Psoas muscle (tissue), 8 donors: ENCODE data around the gene PMF1. TPM values are rescaled to one million over a fixed set of nuclear protein-coding genes. Genes with fewer than 3 reads are reported as not detected.

ENCODE experiments used
- ATAC-seq, 4 donors: fragments of 200-7000 bp; cut with Tn5 transposase; one replicate each; pipeline ENCODE4 v1.9.1; 2020; ENCODE audit warnings: moderate library complexity in 3 of 4, mild to moderate bottlenecking in 2 of 4
- DNase-seq, 2 donors: peaks; one replicate each; pipeline ENCODE4 v3.0.0-alpha.2; 2020
- H3K27ac ChIP-seq: fragments of 200-600 bp; one replicate; pipeline ENCODE4 v1.8.0; 2022
- H3K27me3 ChIP-seq, 3 donors: fragments of 200-600 bp in 1 of 3; one replicate each; pipeline versions ENCODE4 v1.6.1 to v1.8.0; 2013 to 2022; ENCODE audit warnings: low read length in 2 of 3, mild to moderate bottlenecking in 2 of 3, moderate library complexity in 1 of 3; ENCODE audit not compliant: insufficient read depth in 3 of 3
- H3K36me3 ChIP-seq, 2 donors: fragments of 200-600 bp in 1 of 2; one replicate each; pipeline versions ENCODE4 v1.6.1 to v1.8.0; 2013 to 2022; ENCODE audit warnings: low read depth in 1 of 2, mild to moderate bottlenecking in 1 of 2, moderate library complexity in 1 of 2; ENCODE audit not compliant: insufficient read depth in 1 of 2
- H3K4me1 ChIP-seq: fragments of 200-600 bp; one replicate; pipeline ENCODE4 v1.8.0; 2022
- H3K4me3 ChIP-seq: fragments of 200-600 bp; one replicate; pipeline ENCODE4 v1.8.0; 2022; ENCODE audit warnings: mild to moderate bottlenecking
- H3K9me3 ChIP-seq: fragments of 200-600 bp; one replicate; pipeline ENCODE4 v1.8.0; 2022
- WGBS, 3 donors: extraction: QIAGEN DNeasy Blood & Tissue Kit; methylation state at CpG; one replicate each; pipeline versions ENCODE4 v1.1.6 to v1.1.7; 2013; 5-methylcytosine and 5-hydroxymethylcytosine counted together
- intact Hi-C, 2 donors: fragments of 100-400 bp; cut with DNase I; formaldehyde crosslinking; loops; one replicate each; pipeline versions ENCODE4 v1.11.0 to v1.14.2; 2022
- polyA plus RNA-seq, 3 donors: library from polyadenylated mRNA; stranded (reverse); fragments of 200-250 nt; gene quantifications; one replicate each; pipeline ENCODE4 v1.2.3, GENCODE V29; 2013
- total RNA-seq, 4 donors: library from RNA; stranded (reverse); fragmentation: NEBNext Ultra II Directional in 2 of 4; extraction: Animal tissue kit (Norgen Biotek cat#: 25700) in 2 of 4; gene quantifications; one replicate each; pipeline versions ENCODE4 v1.2.1 to v1.2.4, GENCODE V29; 2021 to 2023
- TF ChIP-seq, protein P1 (sequence below): fragments of 200-600 bp; IDR thresholded peaks from one replicate; pipeline ENCODE4 v1.8.0; 2022; ENCODE audit warnings: antibody characterized with exemption
- donor health status: healthy with polysubstance abuse.
- donor health status: DM: no; HTN: no; CAD: no; lungs with moderate emphysema.
- donor health status: Bipolar disorder and iron deficiency.
- donor health status: healthy.
- donor health status: DM: yes; HTN: yes; CAD: no.
- donor health status: DM: no; HTN: no; CAD: no.
- donor health status: DM: no; HTN: no; CAD: no.
- donor health status: DM: yes; HTN: yes; CAD: no.

PMF1 gene
- total and polyA plus RNA-seq, 7 donors, result 47.9 to 93.4 (median 72.1) TPM

DNA sequence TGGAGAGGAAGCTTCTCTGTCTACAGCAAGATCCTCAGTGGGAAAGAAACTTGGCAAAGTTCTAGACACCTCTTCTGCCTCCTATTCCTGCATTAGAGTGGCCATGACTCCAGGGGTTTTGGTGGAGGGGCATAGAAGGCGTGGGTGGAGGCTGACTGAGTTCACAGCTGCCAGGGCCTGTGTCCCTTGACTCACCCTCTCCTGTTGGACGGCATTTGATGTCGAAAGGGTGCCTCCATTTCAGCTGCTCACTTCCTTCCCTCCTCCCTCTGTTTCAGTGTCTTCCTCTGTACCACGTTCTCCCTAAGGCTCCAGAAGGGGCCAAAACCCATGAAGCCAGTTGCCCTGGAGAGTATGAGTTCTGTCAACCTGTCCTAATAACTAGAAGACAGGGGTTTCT is 72.0 kb downstream of the PMF1 start:
- intact Hi-C loops, result no loop called here
- Histone ChIP-seq H3K27ac (no peak overlapping the region), H3K36me3 (peaks cover 0 to 36% of the 10 kb centered on the region in 2 donors), H3K4me3 (no peak overlapping the region), H3K4me1 (peaks cover 28% of the 10 kb centered on the region), H3K9me3 (no peaks in the 10 kb centered on the region), H3K27me3 (no peaks in the 10 kb centered on the region)
- 71 to 89% (median 86%) methylated on average over 4 of the region's 4 CpGs for WGBS, 3 donors
- DNase-seq (no peak), ATAC-seq (no peak)
- TF ChIP-seq, protein P1, sequence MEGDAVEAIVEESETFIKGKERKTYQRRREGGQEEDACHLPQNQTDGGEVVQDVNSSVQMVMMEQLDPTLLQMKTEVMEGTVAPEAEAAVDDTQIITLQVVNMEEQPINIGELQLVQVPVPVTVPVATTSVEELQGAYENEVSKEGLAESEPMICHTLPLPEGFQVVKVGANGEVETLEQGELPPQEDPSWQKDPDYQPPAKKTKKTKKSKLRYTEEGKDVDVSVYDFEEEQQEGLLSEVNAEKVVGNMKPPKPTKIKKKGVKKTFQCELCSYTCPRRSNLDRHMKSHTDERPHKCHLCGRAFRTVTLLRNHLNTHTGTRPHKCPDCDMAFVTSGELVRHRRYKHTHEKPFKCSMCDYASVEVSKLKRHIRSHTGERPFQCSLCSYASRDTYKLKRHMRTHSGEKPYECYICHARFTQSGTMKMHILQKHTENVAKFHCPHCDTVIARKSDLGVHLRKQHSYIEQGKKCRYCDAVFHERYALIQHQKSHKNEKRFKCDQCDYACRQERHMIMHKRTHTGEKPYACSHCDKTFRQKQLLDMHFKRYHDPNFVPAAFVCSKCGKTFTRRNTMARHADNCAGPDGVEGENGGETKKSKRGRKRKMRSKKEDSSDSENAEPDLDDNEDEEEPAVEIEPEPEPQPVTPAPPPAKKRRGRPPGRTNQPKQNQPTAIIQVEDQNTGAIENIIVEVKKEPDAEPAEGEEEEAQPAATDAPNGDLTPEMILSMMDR, result no peak

DNA sequence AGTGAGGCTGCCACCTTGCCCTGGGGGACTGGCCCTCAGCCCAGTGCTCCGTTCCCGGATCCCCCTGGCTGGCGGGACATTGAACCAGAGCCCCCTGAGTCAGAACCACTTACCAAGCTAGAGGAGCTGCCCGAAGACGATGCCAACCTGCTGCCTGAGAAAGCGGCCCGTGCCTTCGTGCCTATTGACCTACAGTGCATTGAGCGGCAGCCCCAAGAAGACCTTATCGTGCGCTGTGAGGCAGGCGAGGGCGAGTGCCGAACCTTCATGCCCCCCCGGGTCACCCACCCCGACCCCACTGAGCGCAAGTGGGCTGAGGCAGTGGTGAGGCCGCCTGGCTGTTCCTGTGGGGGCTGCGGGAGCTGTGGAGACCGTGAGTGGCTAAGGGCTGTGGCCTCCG is 72.6 kb downstream of the PMF1 start:
- no peak overlapping the region for H3K27ac ChIP-seq
- no peaks in the 10 kb centered on the region for H3K27me3 ChIP-seq
- ATAC-seq (no peak), DNase-seq (no peak)
- peaks cover 21% of the 10 kb centered on the region for H3K4me1 ChIP-seq
- no peaks in the 10 kb centered on the region for H3K9me3 ChIP-seq
- TF ChIP-seq, protein P1, result no peak
- intact Hi-C loops, result no loop called here
- H3K4me3 ChIP-seq, result no peak overlapping the region
- peaks cover 0 to 37% of the 10 kb centered on the region in 2 donors for H3K36me3 ChIP-seq
- 87 to 95% (median 92%) methylated on average over 20 to 21 of the region's 21 CpGs for WGBS, 3 donors

DNA sequence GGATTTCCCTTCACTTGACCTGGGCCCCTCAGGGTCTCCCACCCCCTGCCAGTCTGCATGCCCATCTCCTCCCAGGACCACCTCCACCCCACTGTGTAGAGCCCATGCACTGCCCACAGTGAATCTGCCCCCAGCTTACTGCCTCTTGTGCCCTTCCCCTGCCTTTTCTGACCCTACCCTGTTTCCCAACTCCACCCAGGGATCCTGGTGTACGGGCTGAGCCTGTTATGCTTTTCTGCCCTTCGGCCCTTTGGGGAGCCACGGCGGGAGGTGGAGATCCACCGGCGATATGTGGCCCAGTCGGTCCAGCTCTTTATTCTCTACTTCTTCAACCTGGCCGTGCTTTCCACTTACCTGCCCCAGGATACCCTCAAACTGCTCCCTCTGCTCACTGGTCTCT is 73.3 kb downstream of the PMF1 start:
- no peaks in the 10 kb centered on the region for H3K27me3 ChIP-seq
- intact Hi-C loops, result no loop called here
- 91 to 95% (median 93%) methylated on average over 8 of the region's 8 CpGs for WGBS, 3 donors

More for the DNA sequence above, 73.3 kb downstream of the PMF1 start:
- DNase-seq, result no peak
- H3K4me1 ChIP-seq, result peaks cover 15% of the 10 kb centered on the region
- no peak overlapping the region for H3K27ac ChIP-seq
- H3K9me3 ChIP-seq, result no peaks in the 10 kb centered on the region
- H3K36me3 ChIP-seq, result peaks cover 0 to 37% of the 10 kb centered on the region in 2 donors
- TF ChIP-seq, protein P1, result no peak
- ATAC-seq, result no peak
- no peak overlapping the region for H3K4me3 ChIP-seq

Other genes starting within 250 kb of the PMF1 start
- gene ARHGEF2, start 234.5 kb upstream of the PMF1 start, total RNA-seq, result 10 to 100 TPM; 22.8 to 54.0 (median 46.3) TPM
- gene ARHGEF2, start 234.5 kb upstream of the PMF1 start, polyA plus RNA-seq, result 10 to 100 TPM in 2 of 3 donors, 1 to 10 TPM in 1; 7.4 to 39.1 (median 12.1) TPM
- gene SSR2, start 192.1 kb upstream of the PMF1 start, total RNA-seq, result 10 to 100 TPM; 44.6 to 77.5 (median 61.6) TPM
- gene SSR2, start 192.1 kb upstream of the PMF1 start, polyA plus RNA-seq, result 100 to 1,000 TPM in 2 of 3 donors, 10 to 100 TPM in 1; 83.0 to 255 (median 124) TPM
- 10 to 100 TPM; 46.6 to 64.9 (median 53.1) TPM for gene UBQLN4, start 159.2 kb upstream of the PMF1 start, total RNA-seq
- gene UBQLN4, start 159.2 kb upstream of the PMF1 start, polyA plus RNA-seq, result 10 to 100 TPM; 36.8 to 73.9 (median 55.5) TPM
- 10 to 100 TPM; 46.1 to 63.9 (median 51.2) TPM for gene LAMTOR2, start 158.2 kb upstream of the PMF1 start, total RNA-seq
- gene LAMTOR2, start 158.2 kb upstream of the PMF1 start, polyA plus RNA-seq, result 100 to 1,000 TPM in 1 of 3 donors, 10 to 100 TPM in 2; 89.0 to 101 (median 95.7) TPM
- gene RAB25, start 151.8 kb upstream of the PMF1 start, total RNA-seq, result not detected
- gene RAB25, start 151.8 kb upstream of the PMF1 start, polyA plus RNA-seq, result under 1 TPM; 0.07 to 0.34 (median 0.13) TPM
- under 1 TPM; 0.06 to 0.28 (median 0.11) TPM for gene MEX3A, start 130.5 kb upstream of the PMF1 start, total RNA-seq
- gene MEX3A, start 130.5 kb upstream of the PMF1 start, polyA plus RNA-seq, result under 1 TPM; 0.07 to 0.42 (median 0.22) TPM
- gene LMNA, start 98.3 kb upstream of the PMF1 start, total RNA-seq, result 100 to 1,000 TPM; 161 to 392 (median 291) TPM
- gene LMNA, start 98.3 kb upstream of the PMF1 start, polyA plus RNA-seq, result 100 to 1,000 TPM; 114 to 237 (median 138) TPM
- gene SEMA4A, start 59.4 kb upstream of the PMF1 start, total RNA-seq, result 1 to 10 TPM; 1.2 to 3.4 (median 2.4) TPM
- 1 to 10 TPM in 1 of 3 donors, under 1 TPM in 2; 0.77 to 1.8 (median 0.82) TPM for gene SEMA4A, start 59.4 kb upstream of the PMF1 start, polyA plus RNA-seq
- gene SLC25A44, start 18.9 kb upstream of the PMF1 start, total RNA-seq, result 10 to 100 TPM; 11.2 to 29.8 (median 20.1) TPM
- gene SLC25A44, start 18.9 kb upstream of the PMF1 start, polyA plus RNA-seq, result 10 to 100 TPM; 13.6 to 40.3 (median 21.1) TPM
- under 1 TPM in 2 of 4 donors, not detected in 2; 0.34 to 0.44 TPM for gene BGLAP, start 29.2 kb downstream of the PMF1 start, total RNA-seq
- gene BGLAP, start 29.2 kb downstream of the PMF1 start, polyA plus RNA-seq, result under 1 TPM in 1 of 3 donors, not detected in 2; 0.33 TPM
- gene PAQR6, start 35.0 kb downstream of the PMF1 start, total RNA-seq, result 1 to 10 TPM in 1 of 4 donors, under 1 TPM in 3; 0.32 to 1.2 (median 0.80) TPM
- under 1 TPM; 0.30 to 0.85 (median 0.39) TPM for gene PAQR6, start 35.0 kb downstream of the PMF1 start, polyA plus RNA-seq
- gene SMG5, start 69.8 kb downstream of the PMF1 start, total RNA-seq, result 10 to 100 TPM; 46.8 to 90.7 (median 80.8) TPM
- 10 to 100 TPM; 54.0 to 74.5 (median 72.4) TPM for gene SMG5, start 69.8 kb downstream of the PMF1 start, polyA plus RNA-seq
- 1 to 10 TPM in 1 of 4 donors, under 1 TPM in 3; 0.69 to 1.6 (median 0.87) TPM for gene TMEM79, start 71.3 kb downstream of the PMF1 start, total RNA-seq
- gene TMEM79, start 71.3 kb downstream of the PMF1 start, polyA plus RNA-seq, result 1 to 10 TPM in 2 of 3 donors, under 1 TPM in 1; 0.89 to 3.6 (median 1.5) TPM
- 1 to 10 TPM; 5.1 to 9.6 (median 7.5) TPM for gene GLMP, start 82.7 kb downstream of the PMF1 start, total RNA-seq
- 1 to 10 TPM; 6.1 to 8.3 (median 6.8) TPM for gene GLMP, start 82.7 kb downstream of the PMF1 start, polyA plus RNA-seq
- gene VHLL, start 86.3 kb downstream of the PMF1 start, total RNA-seq, result not detected
- gene VHLL, start 86.3 kb downstream of the PMF1 start, polyA plus RNA-seq, result not detected
- 100 to 1,000 TPM; 164 to 190 (median 178) TPM for gene CCT3, start 125.3 kb downstream of the PMF1 start, total RNA-seq
- gene CCT3, start 125.3 kb downstream of the PMF1 start, polyA plus RNA-seq, result 100 to 1,000 TPM; 144 to 258 (median 207) TPM
- 1 to 10 TPM in 1 of 4 donors, under 1 TPM in 3; 0.50 to 1.7 (median 0.85) TPM for gene TSACC, start 125.5 kb downstream of the PMF1 start, total RNA-seq
- under 1 TPM; 0.30 to 0.94 (median 0.56) TPM for gene TSACC, start 125.5 kb downstream of the PMF1 start, polyA plus RNA-seq
- gene RHBG, start 156.2 kb downstream of the PMF1 start, total RNA-seq, result not detected
- gene RHBG, start 156.2 kb downstream of the PMF1 start, polyA plus RNA-seq, result not detected